HG03196 (cell line): ENCODE data around the gene MST1R.
A peak's percentile ranks its signal among the peaks of the same experiment; 100 is the strongest.

ENCODE experiments used
- ATAC-seq: cut with Tn5 transposase; IDR thresholded peaks from one replicate; pipeline ENCODE4 v1.9.1; 2021; ENCODE audit not compliant: unreplicated experiment

MST1R gene

GRCh38 chr3:49879721-49880120 lies 24.0 kb downstream of the MST1R start:
- ATAC-seq = no peak

- ATAC-seq = no peak
These were observed 25.0 kb downstream of the MST1R start for GRCh38 chr3:49878686-49879085.

- ATAC-seq = no peak
These were observed 26.0 kb downstream of the MST1R start for GRCh38 chr3:49877716-49878115.

DNA sequence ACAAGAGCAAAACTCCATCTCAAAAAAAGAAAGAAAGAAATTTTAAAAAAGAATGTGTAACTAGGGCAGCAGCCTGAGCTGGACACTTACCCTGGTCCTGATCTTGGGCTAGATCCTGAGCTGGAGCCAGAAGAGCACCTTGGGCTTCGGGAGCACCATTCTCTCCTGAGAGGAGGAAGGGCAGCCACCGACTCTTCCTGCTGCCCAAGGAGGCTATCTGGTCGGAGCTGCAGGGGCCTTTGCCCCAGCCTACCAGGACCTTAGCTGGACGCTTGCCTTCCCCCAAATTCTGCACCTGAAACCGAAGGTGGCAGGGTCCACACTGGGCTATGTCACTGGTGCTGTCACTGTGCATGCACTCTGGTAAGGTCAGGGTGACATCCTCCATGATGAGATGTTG lies 27.1 kb downstream of the MST1R start:
- ATAC-seq = no peak

DNA sequence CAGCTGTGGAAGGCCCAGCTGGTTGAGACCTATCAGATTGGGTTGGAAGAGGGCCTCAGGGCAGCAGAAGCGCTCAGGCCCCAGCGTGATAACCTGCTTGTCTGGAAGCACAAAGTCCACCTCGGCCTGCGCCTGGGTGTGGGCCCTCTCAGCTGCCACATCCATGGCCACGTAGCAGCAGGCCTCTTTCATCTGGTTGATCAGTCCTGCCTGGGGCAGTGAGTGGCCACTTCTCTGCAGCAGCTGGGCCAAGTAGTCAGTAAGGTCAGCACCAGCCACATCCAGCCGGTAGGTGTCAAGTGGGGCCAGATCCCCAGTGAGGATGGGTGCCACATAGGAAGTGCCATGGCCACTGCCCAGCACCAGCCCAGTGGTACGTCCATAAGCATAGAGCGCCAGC lies 30.1 kb downstream of the MST1R start:
- ATAC-seq = no peak

DNA sequence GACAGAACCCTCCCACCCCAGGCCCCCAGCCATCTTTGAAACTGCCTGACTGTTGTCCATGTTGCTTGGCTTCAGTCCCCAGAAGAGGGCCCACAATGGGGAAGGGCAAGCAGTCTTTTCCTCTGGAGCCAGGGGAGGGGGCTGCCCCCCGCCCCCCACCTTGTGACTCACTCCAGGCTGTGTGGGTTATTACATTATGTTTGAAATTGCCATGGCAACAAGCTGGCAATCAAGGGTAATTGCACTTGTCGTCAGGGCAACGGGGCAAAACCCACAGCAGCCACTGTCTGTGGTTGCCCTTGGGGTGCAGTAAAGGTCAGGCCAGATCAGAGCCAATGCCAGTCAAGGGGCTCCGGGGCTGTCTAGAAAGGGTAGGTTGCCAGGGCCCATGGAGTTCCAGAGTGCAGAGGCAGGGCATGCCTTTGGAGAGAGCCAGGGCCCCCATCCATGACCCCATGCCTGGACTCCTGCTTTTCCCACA lies 30.8 kb downstream of the MST1R start:
- no peak for ATAC-seq

GRCh38 chr3:49871531-49872153 lies 32.0 kb downstream of the MST1R start:
- no peak for ATAC-seq

DNA sequence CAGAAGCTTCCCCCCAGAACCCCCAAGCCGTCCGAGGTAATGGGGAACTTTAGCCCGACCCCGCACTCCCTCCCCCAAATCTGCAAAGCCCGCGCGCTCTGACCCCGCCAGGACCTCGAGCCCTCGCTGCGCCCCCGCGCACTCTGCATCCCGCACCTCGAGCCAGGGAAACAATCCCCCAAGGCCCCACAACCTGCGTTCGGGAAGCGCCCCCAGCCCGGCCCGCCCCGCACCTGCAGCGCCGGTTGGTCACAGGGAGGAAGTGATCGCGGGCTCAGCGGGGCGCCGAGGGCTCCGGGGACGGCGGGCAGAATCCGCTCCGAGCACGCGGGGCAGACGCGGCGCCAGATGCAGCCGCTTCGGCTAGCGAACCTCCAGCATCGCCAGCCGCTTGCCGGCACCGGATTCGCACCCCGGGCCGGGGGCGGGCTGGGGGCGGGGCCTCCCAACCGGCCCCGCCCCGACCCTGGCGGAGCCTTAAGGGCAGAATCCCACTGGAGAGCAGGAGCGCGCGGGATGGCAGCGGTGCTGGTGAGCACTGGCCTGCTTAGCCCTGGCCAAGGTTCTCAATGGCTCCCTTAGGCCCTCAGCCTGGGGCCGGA lies 34.0 kb downstream of the MST1R start, which contains the start of gene CAMKV:
CAMKV (minus strand) TSS at position 382 of the 602 bp plus-strand sequence. CDS start 7,518 bp downstream, outside the sequence.
- ATAC-seq = no peak

DNA sequence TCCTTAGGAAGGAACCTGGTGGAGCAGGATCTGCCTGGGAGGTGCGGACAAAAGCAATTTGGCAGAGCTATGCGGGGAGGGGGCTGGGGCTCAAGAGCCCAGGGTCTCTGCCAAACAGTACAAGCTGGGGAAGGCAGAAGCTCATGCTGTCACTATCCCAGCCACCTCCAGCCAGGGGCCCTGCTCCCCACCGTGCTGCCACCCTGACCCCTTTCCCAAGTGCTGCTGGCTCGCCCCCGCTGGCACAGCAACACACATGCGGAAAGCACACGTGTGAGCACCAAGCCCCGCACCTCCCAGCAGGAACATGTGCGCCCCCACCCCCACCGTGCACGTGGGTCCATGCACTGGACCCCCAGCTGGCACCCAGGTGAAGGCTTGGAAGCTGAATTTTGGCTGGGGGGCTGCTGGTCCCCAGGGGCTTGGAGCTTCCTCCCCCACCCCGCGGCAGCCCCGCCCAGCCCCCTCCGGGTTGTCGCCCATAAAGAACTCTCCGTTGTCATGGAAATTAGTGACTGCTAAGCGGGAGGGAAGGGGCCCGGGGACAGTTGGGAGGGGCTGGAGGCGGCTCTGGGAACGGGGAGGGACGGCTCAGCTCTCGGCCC lies 34.7 kb downstream of the MST1R start:
- no peak for ATAC-seq

- ATAC-seq = no peak
These were observed 35.8 kb downstream of the MST1R start for GRCh38 chr3:49867871-49868321.

DNA sequence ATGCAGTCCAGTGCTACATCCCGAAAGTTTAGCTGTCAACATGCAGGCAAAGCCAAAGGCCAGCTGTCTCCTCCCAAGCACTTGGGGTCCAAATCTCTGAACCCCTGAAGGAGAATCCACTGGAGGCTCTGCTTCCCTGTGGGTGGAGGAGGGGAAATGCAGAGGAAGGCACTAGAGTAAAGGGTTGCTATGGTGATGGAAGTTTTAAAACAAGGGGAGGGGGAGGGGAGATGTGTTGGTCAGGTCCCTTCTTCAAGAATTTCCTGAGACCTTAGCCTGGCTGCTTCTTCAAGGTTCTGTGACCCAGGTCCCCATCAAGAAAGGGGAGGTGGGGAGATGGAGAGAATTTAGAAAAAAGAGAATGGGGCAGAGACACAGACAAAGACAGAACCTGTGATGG lies 36.3 kb downstream of the MST1R start:
- no peak for ATAC-seq

DNA sequence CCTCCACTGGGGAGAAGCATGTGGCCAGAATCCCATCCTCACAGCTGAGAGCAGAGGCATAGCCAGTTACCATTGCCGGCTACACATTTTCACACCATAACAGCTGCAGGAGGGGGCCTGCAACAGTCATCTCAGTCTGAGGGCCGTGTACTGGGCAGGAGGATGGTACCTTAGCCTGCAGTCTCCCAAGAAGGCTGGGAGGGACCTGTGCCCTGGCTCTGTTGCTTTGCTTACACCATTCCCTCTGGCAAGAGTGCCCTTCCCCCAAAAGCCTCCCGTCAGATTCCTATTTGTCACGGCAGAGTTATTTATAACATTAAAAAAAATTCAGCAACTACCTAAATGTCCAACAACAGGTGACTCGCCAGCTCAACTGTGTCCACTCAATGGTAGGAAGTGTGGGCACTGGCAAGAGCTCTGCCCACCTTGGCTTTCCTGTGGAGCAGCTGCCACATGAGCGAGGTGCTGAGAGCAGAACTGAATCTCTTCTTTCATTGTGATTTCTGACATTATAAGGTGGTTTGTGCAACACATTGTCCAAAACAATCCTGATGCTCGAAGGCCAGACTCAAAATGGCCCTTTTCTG lies 38.4 kb downstream of the MST1R start:
- no peak for ATAC-seq

DNA sequence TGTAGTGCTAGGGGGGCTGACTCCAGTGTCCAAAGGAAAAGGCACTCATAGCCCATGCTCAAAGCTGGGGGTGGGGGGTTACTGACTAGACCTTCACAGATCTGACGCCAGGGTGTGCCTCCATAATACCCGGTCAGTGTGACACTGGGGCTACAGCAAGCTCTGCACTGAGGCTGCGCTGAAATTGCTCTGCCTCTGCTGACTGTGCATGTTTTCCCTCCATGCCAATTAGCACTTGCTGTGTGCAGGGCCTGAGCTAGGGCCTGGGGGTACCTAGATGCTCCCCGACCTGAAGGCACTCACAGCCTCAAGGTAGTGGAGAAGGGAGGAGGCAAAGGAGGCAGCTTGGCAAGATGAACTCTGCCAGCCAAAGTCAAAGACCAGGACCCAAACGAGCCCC lies 39.2 kb downstream of the MST1R start:
- no peak for ATAC-seq

DNA sequence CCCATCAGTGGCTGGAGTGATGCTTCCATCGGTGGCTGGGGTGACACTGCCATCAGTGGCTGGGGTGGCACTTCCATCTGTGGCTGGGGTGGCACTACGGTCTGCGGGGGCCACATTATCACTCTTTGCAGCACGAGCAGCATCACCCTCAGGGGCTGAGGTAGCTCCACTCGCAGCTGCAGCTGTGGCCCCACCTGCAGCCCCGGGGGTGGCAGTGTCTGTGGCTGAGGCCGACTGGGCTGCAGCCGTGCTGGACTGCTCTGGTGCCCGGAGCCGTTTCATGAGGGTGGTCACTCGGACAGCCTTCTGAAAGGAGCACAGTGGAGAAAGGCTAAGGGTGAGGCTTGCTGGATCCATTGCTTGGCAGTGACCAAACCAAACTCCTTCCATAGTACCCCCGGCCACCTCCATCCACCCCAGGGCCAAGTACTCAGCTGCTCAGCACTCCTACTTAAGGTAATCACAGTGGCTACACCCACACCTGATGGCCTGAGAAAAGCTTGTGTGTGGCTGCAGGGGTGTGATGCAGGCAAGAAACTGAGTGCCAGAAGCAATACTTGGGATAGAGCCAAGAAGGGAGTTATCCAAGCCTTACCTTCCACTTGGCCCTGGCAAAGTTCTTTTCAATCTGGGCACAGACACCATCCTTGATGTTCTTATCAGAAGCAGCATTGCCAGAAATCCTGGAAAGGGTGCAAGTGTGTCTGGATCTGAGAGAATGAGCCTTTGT lies 43.9 kb downstream of the MST1R start:
- ATAC-seq = no peak

DNA sequence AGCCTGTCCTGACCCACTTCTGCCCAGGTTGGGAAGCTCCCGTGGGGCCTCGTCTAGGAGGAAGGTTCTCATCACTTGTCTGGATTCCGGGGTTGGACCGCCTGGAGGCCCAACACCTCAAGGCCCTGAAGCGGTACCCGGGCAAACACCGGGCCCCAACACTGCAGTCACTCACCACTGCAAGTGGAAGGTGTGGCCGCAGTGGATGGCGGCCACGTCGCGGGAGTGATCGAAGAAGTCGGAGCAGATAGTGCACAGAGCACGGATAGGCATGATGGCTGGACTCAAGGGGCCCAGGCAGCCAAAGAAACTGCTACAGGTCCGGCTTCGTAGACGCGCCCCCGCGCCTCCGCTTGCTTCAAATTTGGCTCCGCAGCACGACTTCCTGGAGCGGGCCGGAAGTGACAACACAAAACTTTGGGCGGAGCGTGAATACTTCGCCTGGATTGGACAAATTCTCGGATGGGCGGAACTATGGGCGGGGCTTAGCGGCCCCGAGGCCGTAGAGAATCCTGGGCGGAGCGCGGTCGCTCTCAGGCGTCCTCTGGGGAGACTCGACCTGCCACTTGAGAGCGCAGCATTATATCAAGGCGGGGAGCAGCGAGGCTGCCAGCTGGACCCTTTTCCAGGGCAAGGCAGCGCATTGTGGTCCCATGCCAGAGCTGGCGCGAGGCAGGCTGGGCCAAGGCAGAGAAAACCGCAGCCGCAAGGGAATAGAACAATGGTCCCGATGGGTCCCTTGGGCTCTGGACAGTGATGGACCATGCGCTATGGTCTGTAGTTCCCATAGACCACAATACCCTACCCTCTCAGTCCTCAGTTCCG lies 47.3 kb downstream of the MST1R start, which contains the start of gene TRAIP:
TRAIP (minus strand) TSS at position 384 of the 825 bp plus-strand sequence; CDS start at position 273, 111 bp downstream.
- peak; percentile 93 for ATAC-seq

- no peak for ATAC-seq
These were observed 48.0 kb downstream of the MST1R start for GRCh38 chr3:49855662-49856061.

DNA sequence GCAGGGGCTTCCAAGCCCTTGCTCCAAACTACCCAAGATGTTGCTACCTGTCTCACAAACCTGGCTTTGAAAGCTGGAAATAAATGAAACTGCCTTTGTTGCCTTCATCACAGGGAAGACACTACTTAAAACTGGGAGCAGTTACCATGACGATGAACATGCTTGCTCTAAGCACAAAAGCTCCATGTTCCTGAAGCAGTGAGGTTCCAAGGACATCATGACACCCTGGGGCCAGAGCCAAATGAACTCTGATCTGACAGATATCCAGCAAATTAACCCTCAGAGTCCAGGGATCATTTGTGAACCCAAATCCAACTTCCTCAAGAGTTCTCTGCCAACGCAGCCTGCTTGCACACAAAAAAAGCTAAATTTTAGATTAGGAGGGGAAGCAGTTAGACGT lies 58.0 kb downstream of the MST1R start:
- ATAC-seq = no peak

DNA sequence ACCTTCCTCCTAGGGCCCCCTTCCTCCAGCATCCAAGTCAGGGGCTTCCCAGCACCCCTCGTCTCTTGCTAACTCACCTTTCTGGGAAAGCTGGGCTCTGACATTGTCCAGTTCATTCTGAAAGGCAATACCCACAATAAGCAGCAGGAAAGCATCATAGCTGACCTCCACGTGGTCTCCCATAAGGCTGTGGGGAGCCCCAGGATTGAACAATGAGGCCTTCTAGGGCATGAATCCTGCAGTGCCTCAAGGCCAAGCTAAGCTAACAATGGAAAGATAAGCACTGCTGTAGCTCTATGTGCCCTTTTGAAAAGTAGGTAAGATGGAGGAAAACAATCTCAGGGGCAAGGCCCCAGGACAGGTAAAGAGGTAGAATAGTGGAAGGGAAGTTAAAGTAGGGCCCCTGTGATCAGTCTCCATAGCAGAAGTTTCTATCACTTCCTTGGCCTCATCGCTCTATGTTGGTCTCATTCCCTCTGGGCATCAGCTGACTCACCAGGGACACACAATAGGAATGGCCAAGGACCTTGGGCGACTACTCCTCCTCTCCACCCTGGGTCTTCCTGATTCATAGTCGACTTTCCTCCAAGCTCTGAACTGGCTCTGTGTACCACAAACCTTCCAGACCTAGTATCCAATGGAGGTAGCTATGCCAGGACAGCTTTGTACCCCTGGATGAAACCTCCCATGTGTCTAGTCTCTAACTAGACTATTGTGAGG lies 59.0 kb downstream of the MST1R start:
- ATAC-seq = no peak

- no peak for ATAC-seq
These were observed 60.7 kb downstream of the MST1R start for GRCh38 chr3:49842843-49843517.
